Suprapubic skin (tissue), 4 donors: Measurements from ENCODE around the gene CARM1. TPM values are rescaled to one million over a fixed set of nuclear protein-coding genes. Genes with fewer than 3 reads are reported as not detected.

Source experiments
- DNase-seq, 2 donors: peaks; one replicate each; pipeline ENCODE4 v3.0.0-alpha.2; 2019; ENCODE audit warnings: low spot score in 2 of 2
- H3K27ac ChIP-seq: fragments of 200-600 bp; sonication (generic); one replicate; pipeline ENCODE4 v1.5.1; 2019
- H3K27me3 ChIP-seq: fragments of 200-600 bp; sonication (generic); one replicate; pipeline ENCODE4 v1.5.1; 2019
- H3K36me3 ChIP-seq: fragments of 200-600 bp; sonication (generic); one replicate; pipeline ENCODE4 v1.5.1; 2019
- H3K4me1 ChIP-seq: fragments of 200-600 bp; sonication (generic); one replicate; pipeline ENCODE4 v1.5.1; 2019
- H3K4me3 ChIP-seq: fragments of 200-600 bp; sonication (generic); one replicate; pipeline ENCODE4 v1.5.1; 2019; ENCODE audit warnings: mild to moderate bottlenecking
- H3K9me3 ChIP-seq: fragments of 200-600 bp; sonication (generic); one replicate; pipeline ENCODE4 v1.5.1; 2019
- CTCF ChIP-seq, 2 donors: fragments of 200-600 bp in 1 of 2; fragments of 450-650 bp in 1 of 2; sonication (generic) in 1 of 2; IDR thresholded peaks; one replicate each; pipeline ENCODE4 v1.5.1; 2016 to 2019; ENCODE audit warnings: antibody characterized with exemption in 2 of 2, mild to moderate bottlenecking in 1 of 2, moderate library complexity in 1 of 2
- EP300 ChIP-seq: sonication (generic); formaldehyde crosslinking; IDR thresholded peaks from one replicate; pipeline ENCODE4 v1.6.1; 2017; ENCODE audit warnings: antibody characterized with exemption
- POLR2A ChIP-seq, 2 donors: fragments of 450-650 bp; IDR thresholded peaks; one replicate each; pipeline ENCODE4 v1.6.1; 2017; ENCODE audit warnings: antibody characterized with exemption in 2 of 2, mild to moderate bottlenecking in 2 of 2, moderate library complexity in 2 of 2
- POLR2AphosphoS5 ChIP-seq, 3 donors: sonication (generic); formaldehyde crosslinking; IDR thresholded peaks; one replicate each; pipeline ENCODE4 v1.6.1; 2017; ENCODE audit warnings: antibody characterized with exemption in 3 of 3
- WGBS: methylation state at CpG from one replicate; pipeline ENCODE4 v1.1.5; 2018; 5-methylcytosine and 5-hydroxymethylcytosine counted together
- total RNA-seq, 4 donors: library from RNA; depleted of rRNA; stranded (reverse); fragments of >200 nt; gene quantifications; one replicate each; pipeline ENCODE4 v1.1.0, GENCODE V29; 2016

The CARM1 gene
- total RNA-seq, 4 donors from 2014 or later, result 19.8 to 26.6 (median 23.2) TPM

DNA sequence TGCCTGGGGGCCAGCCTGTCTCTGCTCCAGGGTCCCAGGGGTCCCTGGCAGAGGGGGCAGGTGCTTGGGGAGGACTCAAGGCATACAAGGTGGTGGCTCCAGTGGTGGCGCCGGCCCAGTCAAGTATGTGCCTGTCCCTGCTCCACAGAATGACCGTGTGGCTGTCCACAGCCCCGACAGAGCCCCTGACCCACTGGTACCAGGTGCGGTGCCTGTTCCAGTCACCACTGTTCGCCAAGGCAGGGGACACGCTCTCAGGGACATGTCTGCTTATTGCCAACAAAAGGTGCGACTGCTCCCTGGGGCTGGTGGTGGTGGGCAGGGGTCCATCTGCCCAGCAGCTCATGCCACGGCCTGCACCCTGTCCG, 48.9 kb downstream of the CARM1 start:
- no peak overlapping the region for H3K27ac ChIP-seq
- H3K4me3 ChIP-seq, result no peak overlapping the region
- no peak for TF ChIP-seq POLR2AphosphoS5 (IDR thresholded peaks at IDR 0.05)
- TF ChIP-seq EP300, result no peak
- no peak for TF ChIP-seq POLR2A (IDR thresholded peaks at IDR 0.05)
- TF ChIP-seq CTCF (IDR thresholded peaks at IDR 0.05), result no peak
- peaks cover 90% of the 10 kb centered on the region for H3K36me3 ChIP-seq
- no peak for DNase-seq
- WGBS, result 90% methylated on average over 2 of the region's 10 CpGs
- no peaks in the 10 kb centered on the region for H3K27me3 ChIP-seq
- peaks cover 2% of the 10 kb centered on the region for H3K4me1 ChIP-seq
- no peaks in the 10 kb centered on the region for H3K9me3 ChIP-seq

DNA sequence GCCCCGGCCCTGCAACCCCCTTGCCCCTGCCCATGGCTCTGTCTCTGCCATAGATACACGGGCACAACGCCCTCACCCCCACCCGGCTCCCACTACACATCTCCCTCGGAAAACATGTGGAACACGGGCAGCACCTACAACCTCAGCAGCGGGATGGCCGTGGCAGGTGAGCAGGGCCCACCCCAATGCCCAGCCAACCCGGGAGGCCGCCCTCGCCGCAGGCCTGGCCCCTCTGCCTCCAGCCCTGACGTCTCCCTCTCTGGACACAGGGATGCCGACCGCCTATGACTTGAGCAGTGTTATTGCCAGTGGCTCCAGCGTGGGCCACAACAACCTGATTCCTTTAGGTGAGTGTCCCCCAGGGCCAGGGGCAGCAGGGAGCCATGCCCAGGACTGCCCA, 49.4 kb downstream of the CARM1 start:
- 88% methylated on average over 8 of the region's 16 CpGs for WGBS
- DNase-seq, result no peak
- peaks cover 89% of the 10 kb centered on the region for H3K36me3 ChIP-seq
- no peak overlapping the region for H3K4me3 ChIP-seq
- H3K4me1 ChIP-seq, result no peaks in the 10 kb centered on the region
- no peaks in the 10 kb centered on the region for H3K27me3 ChIP-seq
- H3K27ac ChIP-seq, result no peak overlapping the region
- no peaks in the 10 kb centered on the region for H3K9me3 ChIP-seq
- no peak for TF ChIP-seq EP300
- no peak for TF ChIP-seq POLR2A (IDR thresholded peaks at IDR 0.05)
- no peak for TF ChIP-seq POLR2AphosphoS5 (IDR thresholded peaks at IDR 0.05)
- no peak for TF ChIP-seq CTCF (IDR thresholded peaks at IDR 0.05)

- H3K4me3 ChIP-seq, result no peak overlapping the region
- DNase-seq, result no peak
- WGBS, result 88% methylated on average over 30 of the region's 43 CpGs
- no peaks in the 10 kb centered on the region for H3K9me3 ChIP-seq
- H3K4me1 ChIP-seq, result no peaks in the 10 kb centered on the region
- H3K27ac ChIP-seq, result no peak overlapping the region
- no peaks in the 10 kb centered on the region for H3K27me3 ChIP-seq
- H3K36me3 ChIP-seq, result peaks cover 84% of the 10 kb centered on the region
- no peak for TF ChIP-seq POLR2AphosphoS5 (IDR thresholded peaks at IDR 0.05)
- no peak for TF ChIP-seq EP300
- TF ChIP-seq CTCF (IDR thresholded peaks at IDR 0.05), result no peak
- no peak for TF ChIP-seq POLR2A (IDR thresholded peaks at IDR 0.05)
These were observed 50.0 kb downstream of the CARM1 start for GRCh38 chr19:10921199-10921909.

- no peak overlapping the region for H3K4me3 ChIP-seq
- TF ChIP-seq EP300 (no peak), POLR2A (IDR thresholded peaks at IDR 0.05) (no peak), CTCF (IDR thresholded peaks at IDR 0.05) (no peak), POLR2AphosphoS5 (IDR thresholded peaks at IDR 0.05) (no peak)
- H3K4me1 ChIP-seq, result peaks cover under 1% of the 10 kb centered on the region
- H3K9me3 ChIP-seq, result no peaks in the 10 kb centered on the region
- WGBS, result 82% methylated on average over 29 of the region's 33 CpGs
- no peak for DNase-seq
- peaks cover 77% of the 10 kb centered on the region for H3K36me3 ChIP-seq
- H3K27ac ChIP-seq, result no peak overlapping the region
- no peaks in the 10 kb centered on the region for H3K27me3 ChIP-seq
These were observed 50.7 kb downstream of the CARM1 start for GRCh38 chr19:10921910-10922637.

- H3K4me3 ChIP-seq, result no peak overlapping the region
- TF ChIP-seq CTCF (IDR thresholded peaks at IDR 0.05), result no peak
- no peak for TF ChIP-seq POLR2AphosphoS5 (IDR thresholded peaks at IDR 0.05)
- TF ChIP-seq POLR2A (IDR thresholded peaks at IDR 0.05), result no peak
- TF ChIP-seq EP300, result no peak
- H3K4me1 ChIP-seq, result peaks cover 6% of the 10 kb centered on the region
- H3K9me3 ChIP-seq, result no peaks in the 10 kb centered on the region
- no peak for DNase-seq
- H3K27me3 ChIP-seq, result no peaks in the 10 kb centered on the region
- peaks cover 73% of the 10 kb centered on the region for H3K36me3 ChIP-seq
- WGBS, result 86% methylated on average over 13 of the region's 13 CpGs
- H3K27ac ChIP-seq, result no peak overlapping the region
These were observed 51.3 kb downstream of the CARM1 start for GRCh38 chr19:10922638-10923014.
